ENCODE measurements around the gene TNK1. TPM values are rescaled to one million over a fixed set of nuclear protein-coding genes. Genes with fewer than 3 reads are reported as not detected.

The TNK1 gene
- total and polyA plus RNA-seq, 2 experiments from 2014 or later, result 6.1 to 8.9 TPM

GRCh38 chr17:7416323-7416722 is 35.4 kb downstream of the TNK1 start (continued):
- TF ChIP-seq ETS1 (IDR thresholded peaks at IDR 0.05) (no peak), JUNB (IDR thresholded peaks at IDR 0.05; ENCODE audit: unreplicated experiment) (no peak)

GRCh38 chr17:7417056-7417655 is 36.3 kb downstream of the TNK1 start:
- Mint-ChIP-seq H3K27ac (no peak overlapping the region), H3K4me3 (no peak overlapping the region), H3K27me3 (ENCODE audit: insufficient read depth, low read depth, poor library complexity) (peaks cover 11% of the 10 kb centered on the region), H3K9me3 (no peaks in the 10 kb centered on the region), H3K36me3 (ENCODE audit: low read depth) (peaks cover 17% of the 10 kb centered on the region), H3K4me1 (peaks cover 39% of the 10 kb centered on the region)
- Histone ChIP-seq H3F3A (replicated peaks; ENCODE audit: low read depth) (no peaks in the 10 kb centered on the region), H4K20me1 (replicated peaks; ENCODE audit: insufficient read depth) (no peaks in the 10 kb centered on the region; the same call in 1 of the 2 replicates), H2AFZ (no peak overlapping the region), H3K4me1 (ENCODE audit: insufficient read depth) (no peaks in the 10 kb centered on the region), H3K79me2 (replicated peaks; ENCODE audit: insufficient read depth) (no peaks in the 10 kb centered on the region), H3K27ac (ENCODE audit: low read depth) (no peak overlapping the region), H3K36me3 (ENCODE audit: insufficient read depth) (no peaks in the 10 kb centered on the region), H3K4me2 (no peak overlapping the region), H3K4me3 (no peak overlapping the region), H3K9me2 (ENCODE audit: insufficient read depth) (no peaks in the 10 kb centered on the region), H3K27me3 (ENCODE audit: insufficient read depth) (no peaks in the 10 kb centered on the region)
- DNase-seq (ENCODE audit: low spot score) (no peak), ATAC-seq (peak; percentile 8; the same call in 2 of the 3 replicates)
- TF ChIP-seq ZNF331 (CRISPR knock-in tag; IDR thresholded peaks at IDR 0.05; ENCODE audit: low read depth) (no peak), CTCF (conservative IDR thresholded peaks at IDR 0.05; ENCODE audit: low read depth in 2 of 2) (0 out of 4 replicates have a peak, but pooled peaks of 1 of the 2 experiments have one; percentile 4)

GRCh38 chr17:7418472-7419152 is 37.7 kb downstream of the TNK1 start:
- H3K27ac ChIP-seq (ENCODE audit: low read depth), result no peak overlapping the region
- H3K4me3 Mint-ChIP-seq, result no peak overlapping the region
- TF ChIP-seq ETS1 (IDR thresholded peaks at IDR 0.05) (no peak), ZNF331 (CRISPR knock-in tag; IDR thresholded peaks at IDR 0.05; ENCODE audit: low read depth) (no peak), POLR2AphosphoS5 (IDR thresholded peaks at IDR 0.05; ENCODE audit: low read depth) (no peak), ZNF462 (CRISPR knock-in tag; IDR thresholded peaks at IDR 0.05) (no peak), JUNB (IDR thresholded peaks at IDR 0.05; ENCODE audit: unreplicated experiment) (no peak), NANOG (IDR thresholded peaks at IDR 0.05; ENCODE audit: borderline replicate concordance) (no peak)

More at GRCh38 chr17:7418472-7419152, 37.7 kb downstream of the TNK1 start:
- no peaks in the 10 kb centered on the region for H3K4me1 ChIP-seq (ENCODE audit: insufficient read depth)
- H3K79me2 ChIP-seq (replicated peaks; ENCODE audit: insufficient read depth), result no peaks in the 10 kb centered on the region
- Mint-ChIP-seq H3K9me3 (no peaks in the 10 kb centered on the region), H3K4me1 (peaks cover 28% of the 10 kb centered on the region), H3K27me3 (ENCODE audit: insufficient read depth, low read depth, poor library complexity) (peaks cover 16% of the 10 kb centered on the region), H3K36me3 (ENCODE audit: low read depth) (peaks cover 17% of the 10 kb centered on the region), H3K27ac (no peak overlapping the region)
- no peak overlapping the region for H3K4me2 ChIP-seq
- H3K27me3 ChIP-seq (ENCODE audit: insufficient read depth), result no peaks in the 10 kb centered on the region
- H3K36me3 ChIP-seq (ENCODE audit: insufficient read depth), result no peaks in the 10 kb centered on the region
- H4K20me1 ChIP-seq (replicated peaks; ENCODE audit: insufficient read depth), result no peaks in the 10 kb centered on the region; the same call in 1 of the 2 replicates
- no peaks in the 10 kb centered on the region for H3K9me2 ChIP-seq (ENCODE audit: insufficient read depth)
- no peak overlapping the region for H3K4me3 ChIP-seq
- ATAC-seq (no peak; the same call in 2 of the 3 replicates), DNase-seq (ENCODE audit: low spot score) (no peak)
- no peaks in the 10 kb centered on the region for H3F3A ChIP-seq (replicated peaks; ENCODE audit: low read depth)
- H2AFZ ChIP-seq, result no peak overlapping the region
